Measurements from ENCODE around the gene MOSPD3.
A peak's percentile ranks its signal among the peaks of the same experiment; 100 is the strongest.

GRCh38 chr7:100568896-100569844 is 43.2 kb upstream of the MOSPD3 start:
- TF ChIP-seq CTCF (IDR thresholded peaks at IDR 0.05; ENCODE audit: extremely low read depth in 1 of 2, insufficient read depth in 1 of 2, low read depth in 1 of 2, low read length in 2 of 2) (peak; percentile 5 to 44), MAX (IDR thresholded peaks at IDR 0.05; ENCODE audit: insufficient read depth, insufficient read length) (no peak), EZH2 (IDR thresholded peaks at IDR 0.05; ENCODE audit: borderline replicate concordance, low read depth, low read length, severe bottlenecking) (no peak), POLR2AphosphoS5 (IDR thresholded peaks at IDR 0.05; ENCODE audit: insufficient read depth, low read depth, low read length) (no peak), POLR2A (IDR thresholded peaks at IDR 0.05; ENCODE audit: low read depth, low read length) (no peak), FOS (IDR thresholded peaks at IDR 0.05; ENCODE audit: borderline replicate concordance, insufficient read depth, low read length) (no peak), JUN (IDR thresholded peaks at IDR 0.05; ENCODE audit: borderline replicate concordance, insufficient read depth, insufficient read length, low read depth) (no peak), MYC (IDR thresholded peaks at IDR 0.05; ENCODE audit: low read depth, low read length) (no peak), GATA2 (IDR thresholded peaks at IDR 0.05; ENCODE audit: insufficient read depth, insufficient read length, low read depth, low read length) (no peak)

Measured in endothelial cell of umbilical vein (primary cell).